K562 (cell line): ENCODE results near the gene SCRN2. TPM values are rescaled to one million over a fixed set of nuclear protein-coding genes. Genes with fewer than 3 reads are reported as not detected.

Experiments
- ATF7 ChIP-seq: fragments of 450-650 bp; IDR thresholded peaks from 2 replicates; pipeline ENCODE4 v1.7.1; 2014; ENCODE audit warnings: mild to moderate bottlenecking, moderate library complexity
- CREM ChIP-seq: IDR thresholded peaks from 2 replicates; pipeline ENCODE4 v1.6.1; 2014; ENCODE audit warnings: antibody characterized with exemption, low read depth
- ELK3 ChIP-seq: fragments of 450-650 bp; formaldehyde crosslinking; IDR thresholded peaks from 2 replicates; pipeline ENCODE4 v1.4.0; 2020; ENCODE audit warnings: mild to moderate bottlenecking
- ETV1 ChIP-seq: fragments of 450-650 bp; conservative IDR thresholded peaks from 2 replicates; pipeline ENCODE4 v1.6.1; 2016; ENCODE audit warnings: missing genetic modification characterization, control low read depth, low read depth, missing compliant biosample characterization
- IRF2 ChIP-seq: sonication (generic); formaldehyde crosslinking; IDR thresholded peaks from 2 replicates; pipeline ENCODE4 v1.8.1; 2022; ENCODE audit warnings: mild to moderate bottlenecking, missing genetic modification reagents
- PRDM10 ChIP-seq: fragments of 450-650 bp; IDR thresholded peaks from 2 replicates; pipeline ENCODE4 v1.6.1; 2018; ENCODE audit not compliant: partially characterized antibody
- RBBP5 ChIP-seq: fragments of 200-600 bp; sonication (generic); IDR thresholded peaks from 2 replicates; pipeline ENCODE4 v1.6.1; 2012; ENCODE audit warnings: borderline replicate concordance, mild to moderate bottlenecking, low read length, control low read depth, inconsistent platforms; ENCODE audit not compliant: insufficient read depth, poor library complexity, severe bottlenecking
- SP2 ChIP-seq: IDR thresholded peaks from 2 replicates; pipeline ENCODE4 v1.6.1; 2011; ENCODE audit warnings: mild to moderate bottlenecking, low read depth, low read length, moderate library complexity; ENCODE audit not compliant: poor library complexity, severe bottlenecking; ENCODE audit errors: extremely low read depth
- TBP ChIP-seq: optimal IDR thresholded peaks from 2 replicates; pipeline ENCODE3; 2011; ENCODE audit warnings: low read depth, low read length, improper control_type of control experiment
- TEAD1 ChIP-seq, 2 experiments: fragments of 450-650 bp in 1 of 2; sonication (generic) in 1 of 2; formaldehyde crosslinking; IDR thresholded peaks; 2 replicates each; pipeline versions ENCODE4 v1.4.0 to v1.8.0; 2020 to 2022; ENCODE audit warnings: mild to moderate bottlenecking in 2 of 2, missing genetic modification reagents in 1 of 2
- ZBTB11 ChIP-seq, 3 experiments: fragments of 200-800 bp in 1 of 3; fragments of 250-450 bp in 1 of 3; fragments of 450-650 bp in 1 of 3; sonication (Bioruptor Pico) in 1 of 3; sonication (Bioruptor generic) in 1 of 3; formaldehyde crosslinking in 1 of 3; IDR thresholded peaks; 2 replicates each; pipeline versions ENCODE4 v1.6.1 to v1.8.0; 2016 to 2022; ENCODE audit warnings: mild to moderate bottlenecking in 2 of 3, missing genetic modification characterization in 2 of 3, missing compliant biosample characterization in 1 of 3, moderate library complexity in 1 of 3
- ZBTB17 ChIP-seq: fragments of 450-650 bp; formaldehyde crosslinking; IDR thresholded peaks from 2 replicates; pipeline ENCODE4 v1.4.0; 2020; ENCODE audit warnings: mild to moderate bottlenecking
- ZBTB49 ChIP-seq: sonication (generic); formaldehyde crosslinking; IDR thresholded peaks from 2 replicates; pipeline ENCODE4 v1.8.0; 2022; ENCODE audit warnings: missing genetic modification reagents, mild to moderate bottlenecking, borderline replicate concordance
- polyA plus RNA-seq, 8 experiments: library from polyadenylated mRNA; depleted of rRNA in 4 of 8; stranded (reverse) in 5 of 8; unstranded in 3 of 8; fragments of >200 nt; fragmentation: Nextera tagmentation in 2 of 8; fragmentation: Illumina TruSeq in 1 of 8; extraction: Ambion mirVana in 2 of 8; extraction: Trizol in 1 of 8; gene quantifications; 2 replicates each; pipeline versions ENCODE4 v1.2.1 to v1.2.3, GENCODE V29; 2011 to 2014; ENCODE audit warnings: inconsistent platforms in 1 of 8, missing spikeins in 1 of 8
- total RNA-seq, 7 experiments: library from RNA; depleted of rRNA in 6 of 7; stranded (reverse); fragments of >200 nt in 6 of 7; fragmentation: Illumina TruSeq in 2 of 7; extraction: Trizol in 2 of 7; gene quantifications; 2 replicates each; pipeline versions ENCODE4 v1.2.1 to v1.2.3, GENCODE V29; 2011 to 2021; ENCODE audit warnings: low replicate concordance in 1 of 7

Gene SCRN2
- total and polyA plus RNA-seq, 9 of the 15 experiments (the other 6 are each of a cell fraction or from before 2014, with no cell fraction given), result 0.25 to 32.9 (median 13.6) TPM

GRCh38 chr17:47831003-47831933 is 9.8 kb downstream of the SCRN2 start, which contains the start of the genes LRRC46 and MRPL10 (continued):
- TF ChIP-seq PRDM10 (peak; percentile 29), TBP (peak; percentile 77), ETV1 (tag) (peak; percentile 99), CREM (peak; percentile 69), TEAD1 (CRISPR knock-in tag; IDR thresholded peaks at IDR 0.05) (peak in 1 of 2 experiments; percentile 84; a peak in 1 of 4 replicates), ZBTB17 (CRISPR knock-in tag) (0 out of 2 replicates have a peak, but pooled peaks have one; percentile 28), ELK3 (CRISPR knock-in tag) (no peak), ATF7 (peak; percentile 59), ZBTB11 (CRISPR knock-in tag; IDR thresholded peaks at IDR 0.05) (peak in 2 of 3 experiments; percentile 21 to 94; a peak in 3 of 6 replicates), ZBTB49 (CRISPR knock-in tag) (peak; percentile 49; the same call in 1 of the 2 replicates), SP2 (peak; percentile 4), RBBP5 (peak; percentile 84), IRF2 (CRISPR knock-in tag) (no peak)
